ENCODE data around the gene RARA.

GRCh38 chr17:40351359-40352236 lies 42.6 kb downstream of the RARA start:
- TF ChIP-seq POLR2A (IDR thresholded peaks at IDR 0.05) (no peak), CTCF (IDR thresholded peaks at IDR 0.05) (no peak)

Data from suprapubic skin (tissue), 3 donors.